ENCODE measurements around the gene SDCBP2.

SDCBP2 gene

DNA sequence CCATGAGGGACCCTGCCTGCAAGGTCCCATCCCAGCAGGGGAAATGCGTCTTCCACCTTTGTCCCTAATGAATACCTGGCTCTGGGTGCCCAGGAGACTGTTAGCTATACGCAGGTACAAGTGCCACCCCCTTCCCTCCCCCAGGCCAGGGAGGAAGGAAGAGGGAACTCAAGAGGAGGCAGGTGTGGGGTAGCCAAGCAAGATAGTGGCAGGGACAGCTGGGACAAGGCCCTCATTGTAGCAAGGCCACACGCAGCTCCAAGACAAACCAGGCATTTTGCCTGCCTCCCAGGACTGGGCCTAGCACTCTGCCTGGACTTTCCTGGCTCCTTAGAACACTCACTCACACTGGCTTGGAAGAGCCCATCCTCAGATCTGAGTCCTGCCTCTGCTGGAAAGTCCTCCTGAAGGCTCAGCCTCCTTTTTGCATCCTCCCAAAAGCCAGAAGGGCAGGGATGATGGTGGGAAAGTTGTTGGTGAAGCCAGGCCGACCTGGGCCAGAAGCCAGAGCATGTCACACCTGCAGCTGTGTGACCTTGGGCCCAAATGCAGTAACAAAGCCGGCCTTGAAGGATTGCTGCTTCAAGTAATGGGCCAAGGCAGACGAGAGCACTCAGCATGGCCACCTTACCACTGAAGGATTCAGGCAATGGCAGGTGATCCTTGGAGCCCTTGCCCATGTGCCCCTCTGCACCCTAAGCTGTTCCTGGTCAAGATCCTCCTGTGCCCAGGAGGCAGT is 35.1 kb downstream of the SDCBP2 start:
- no peak for DNase-seq
- Histone ChIP-seq H3K27ac (no peak overlapping the region), H3K36me3 (peaks cover 0 to 22% (median 8%) of the 10 kb centered on the region in 3 donors), H3K27me3 (no peaks in the 10 kb centered on the region), H3K4me3 (no peak overlapping the region), H3K9me3 (no peaks in the 10 kb centered on the region), H3K4me1 (peaks cover 0 to 3% (median 0%) of the 10 kb centered on the region in 4 donors)
- TF ChIP-seq CTCF (IDR thresholded peaks at IDR 0.05) = no peak
- intact Hi-C loops (cut with DNase I; ENCODE audit: low total_unique reads) = no loop called here

DNA sequence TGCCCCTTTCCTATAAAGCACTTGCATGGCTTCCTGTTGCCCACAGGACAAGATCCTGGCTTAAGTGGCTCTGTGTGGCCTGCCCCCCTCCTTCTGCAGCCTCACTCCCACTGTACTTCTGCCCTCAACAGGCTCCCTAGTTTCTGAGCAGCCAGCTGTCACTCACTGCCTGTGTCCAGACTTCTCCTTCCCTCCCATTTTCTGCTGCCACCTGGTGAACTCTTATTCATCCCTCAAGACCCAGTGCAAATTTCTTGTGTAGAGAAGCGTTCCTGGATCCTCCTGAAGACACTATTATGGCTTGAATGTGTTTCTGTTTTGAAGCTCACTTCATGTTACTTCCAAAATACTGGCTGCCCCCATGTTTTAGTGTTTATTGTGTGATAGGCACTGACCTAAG is 36.3 kb downstream of the SDCBP2 start:
- Histone ChIP-seq H3K27ac (no peak overlapping the region), H3K9me3 (no peaks in the 10 kb centered on the region), H3K27me3 (no peaks in the 10 kb centered on the region), H3K4me3 (no peak overlapping the region), H3K4me1 (peaks cover 0 to 3% (median 0%) of the 10 kb centered on the region in 4 donors), H3K36me3 (peaks cover 0 to 18% (median 8%) of the 10 kb centered on the region in 3 donors)
- DNase-seq = no peak
- TF ChIP-seq CTCF (IDR thresholded peaks at IDR 0.05) = no peak
- intact Hi-C loops (cut with DNase I; ENCODE audit: low total_unique reads) = no loop called here

DNA sequence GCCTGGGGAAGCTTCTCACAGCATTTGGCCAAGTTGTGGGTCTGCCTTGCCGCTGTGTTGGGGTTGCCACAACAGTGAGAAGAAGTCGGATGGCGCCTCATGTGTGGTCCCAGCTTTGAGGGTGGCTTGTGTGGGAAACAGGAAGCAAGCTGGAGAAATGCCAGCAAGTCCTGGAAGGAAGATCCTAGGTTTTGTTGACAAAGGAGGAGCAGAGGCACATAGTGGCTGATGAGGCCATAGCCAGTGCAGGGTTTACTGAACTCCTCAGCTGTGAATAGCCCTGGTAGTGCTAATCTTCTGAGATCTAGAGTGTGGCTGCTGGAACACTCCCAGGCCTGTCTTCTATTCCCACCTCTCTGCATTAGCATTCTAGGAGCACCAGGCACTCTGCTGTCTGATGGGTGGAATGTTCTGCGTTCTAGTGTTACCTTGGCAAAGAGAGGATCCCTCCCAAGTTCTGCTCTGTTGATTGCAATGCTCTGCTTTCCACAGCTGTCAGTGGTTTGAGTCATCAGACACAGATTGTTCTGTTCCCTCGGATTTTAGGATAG is 37.7 kb downstream of the SDCBP2 start:
- no peaks in the 10 kb centered on the region for H3K9me3 ChIP-seq
- H3K4me1 ChIP-seq = peaks cover 0 to 3% (median 0%) of the 10 kb centered on the region in 4 donors
- TF ChIP-seq CTCF (IDR thresholded peaks at IDR 0.05) = no peak
- no peaks in the 10 kb centered on the region for H3K27me3 ChIP-seq
- peaks cover 0 to 5% (median 0%) of the 10 kb centered on the region in 3 donors for H3K36me3 ChIP-seq
- no peak for DNase-seq
- intact Hi-C loops (cut with DNase I; ENCODE audit: low total_unique reads) = no loop called here
- H3K4me3 ChIP-seq = no peak overlapping the region
- H3K27ac ChIP-seq = no peak overlapping the region

DNA sequence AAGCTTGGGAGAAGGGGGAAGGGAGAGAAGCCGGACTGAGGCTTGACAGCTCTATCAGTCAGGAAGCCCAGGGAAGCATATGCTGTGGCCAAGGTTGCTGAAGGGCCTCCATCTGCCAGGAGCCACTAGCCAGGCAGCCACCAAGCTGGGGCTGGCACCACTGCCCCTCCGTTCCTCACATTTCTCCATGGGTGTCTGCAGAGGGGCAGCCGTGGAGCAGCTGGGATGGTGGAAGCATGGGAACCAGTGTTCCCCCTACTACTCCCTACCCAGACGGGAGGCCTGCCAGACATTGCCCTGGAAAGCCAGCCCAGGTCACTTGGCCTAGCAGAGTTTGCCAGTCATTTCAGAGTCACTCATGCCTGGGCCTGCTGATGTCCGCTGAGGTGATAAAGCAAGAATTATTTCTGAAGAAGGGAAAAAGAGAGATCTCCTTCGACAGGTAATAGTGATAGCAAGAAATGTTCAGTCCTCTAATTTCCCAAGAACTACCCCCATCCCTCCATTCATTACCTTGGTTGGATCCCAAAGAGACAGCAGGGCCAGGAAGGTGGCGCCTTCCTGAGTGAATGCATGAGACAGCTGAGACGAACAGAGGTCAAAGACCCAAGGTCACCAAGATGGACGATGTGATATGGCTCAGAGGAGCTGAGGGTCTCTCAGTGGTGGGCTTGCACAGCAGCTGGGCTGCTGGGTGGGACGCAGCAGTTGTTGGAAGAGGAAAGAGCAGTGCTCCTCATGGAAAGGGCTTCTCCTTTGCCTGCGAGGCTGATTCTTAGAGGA is 41.0 kb downstream of the SDCBP2 start:
- intact Hi-C loops (cut with DNase I; ENCODE audit: low total_unique reads) = no loop called here
- Histone ChIP-seq H3K27ac (no peak overlapping the region), H3K4me1 (peaks cover 0 to 3% (median 0%) of the 10 kb centered on the region in 4 donors), H3K4me3 (no peak overlapping the region), H3K9me3 (no peaks in the 10 kb centered on the region), H3K27me3 (no peaks in the 10 kb centered on the region), H3K36me3 (no peaks in the 10 kb centered on the region)
- no peak for TF ChIP-seq CTCF (IDR thresholded peaks at IDR 0.05)
- DNase-seq = no peak

GRCh38 chr20:1287306-1287705 is 41.6 kb downstream of the SDCBP2 start:
- no peak for TF ChIP-seq CTCF (IDR thresholded peaks at IDR 0.05)
- Histone ChIP-seq H3K4me3 (no peak overlapping the region), H3K27me3 (no peaks in the 10 kb centered on the region), H3K9me3 (no peaks in the 10 kb centered on the region), H3K4me1 (peaks cover 0 to 3% (median 0%) of the 10 kb centered on the region in 4 donors), H3K36me3 (no peaks in the 10 kb centered on the region), H3K27ac (no peak overlapping the region)
- no peak for DNase-seq
- intact Hi-C loops (cut with DNase I; ENCODE audit: low total_unique reads) = no loop called here

Measured in tibial artery (tissue), 4 donors.